HepG2 (cell line): ENCODE measurements around the gene KCTD14. TPM values are rescaled to one million over a fixed set of nuclear protein-coding genes. Genes with fewer than 3 reads are reported as not detected.
A peak's percentile ranks its signal among the peaks of the same experiment; 100 is the strongest.

ENCODE experiments used
- GABPA ChIP-seq, 2 experiments: IDR thresholded peaks; 2 replicates each; pipeline ENCODE4 v1.6.1; 2011 to 2016; ENCODE audit warnings: low read depth in 2 of 2, low read length in 1 of 2, missing biosample characterization in 1 of 2, missing genetic modification characterization in 1 of 2
- MXI1 ChIP-seq: IDR thresholded peaks from 3 replicates; pipeline ENCODE4 v1.6.1; 2012; ENCODE audit warnings: low read depth, low read length, inconsistent platforms, borderline replicate concordance
- PHB2 ChIP-seq: fragments of 450-650 bp; IDR thresholded peaks from 2 replicates; pipeline ENCODE4 v1.6.1; 2018; ENCODE audit not compliant: partially characterized antibody
- RARA ChIP-seq: IDR thresholded peaks from 2 replicates; pipeline ENCODE4 v1.6.1; 2016; ENCODE audit warnings: missing genetic modification reagents, missing compliant biosample characterization
- STAG1 ChIP-seq: sonication (generic); formaldehyde crosslinking; IDR thresholded peaks from 2 replicates; pipeline ENCODE4 v1.4.0; 2020; ENCODE audit warnings: missing genetic modification reagents
- TBL1XR1 ChIP-seq: fragments of 150-350 bp; IDR thresholded peaks from 2 replicates; pipeline ENCODE4 v1.6.1; 2014; ENCODE audit warnings: borderline replicate concordance, low read length; ENCODE audit not compliant: partially characterized antibody
- U2AF2 ChIP-seq: fragments of 200-400 bp; formaldehyde crosslinking; IDR thresholded peaks from 2 replicates; pipeline ENCODE4 v1.6.1; 2017; ENCODE audit warnings: low read depth, mild to moderate bottlenecking, low read length
- ZNF230 ChIP-seq: sonication (generic); formaldehyde crosslinking; IDR thresholded peaks from 2 replicates; pipeline ENCODE4 v1.4.0; 2020; ENCODE audit warnings: mild to moderate bottlenecking, missing genetic modification reagents
- ZNF232 ChIP-seq: sonication (generic); formaldehyde crosslinking; IDR thresholded peaks from 2 replicates; pipeline ENCODE4 v1.4.0; 2020; ENCODE audit warnings: missing genetic modification reagents, borderline replicate concordance
- ZNF572 ChIP-seq: sonication (generic); formaldehyde crosslinking; IDR thresholded peaks from 2 replicates; pipeline ENCODE4 v1.5.1; 2020; ENCODE audit warnings: mild to moderate bottlenecking, missing genetic modification reagents
- ZNF773 ChIP-seq: sonication (generic); formaldehyde crosslinking; IDR thresholded peaks from 2 replicates; pipeline ENCODE4 v1.4.0; 2020; ENCODE audit warnings: missing genetic modification reagents, borderline replicate concordance
- ZNF775 ChIP-seq: sonication (generic); formaldehyde crosslinking; IDR thresholded peaks from 2 replicates; pipeline ENCODE4 v1.4.0; 2020; ENCODE audit warnings: missing genetic modification reagents, mild to moderate bottlenecking, moderate library complexity, borderline replicate concordance
- ZNF891 ChIP-seq: sonication (generic); formaldehyde crosslinking; IDR thresholded peaks from 2 replicates; pipeline ENCODE4 v1.5.0; 2020; ENCODE audit warnings: mild to moderate bottlenecking, missing genetic modification reagents
- polyA plus RNA-seq, 8 experiments: library from polyadenylated mRNA; depleted of rRNA in 3 of 8; stranded (reverse) in 7 of 8; unstranded in 1 of 8; fragments of >200 nt; fragmentation: Illumina TruSeq in 4 of 8; extraction: Trizol in 4 of 8; gene quantifications; 2 replicates each; pipeline versions ENCODE4 v1.2.1 to v1.2.3, GENCODE V29; 2011 to 2016; ENCODE audit warnings: low read depth in 4 of 8, missing spikeins in 1 of 8, mixed read lengths in 1 of 8; ENCODE audit not compliant: insufficient read depth in 1 of 8
- total RNA-seq, 5 experiments: library from RNA; depleted of rRNA; stranded (reverse); fragments of >200 nt; fragmentation: Illumina TruSeq; extraction: Trizol; gene quantifications; 2 replicates each; pipeline ENCODE4 v1.2.3, GENCODE V29; 2016; ENCODE audit warnings: low read depth in 1 of 5
- TF ChIP-seq, protein P1 (sequence below): sonication (generic); formaldehyde crosslinking; IDR thresholded peaks from 2 replicates; pipeline ENCODE4 v1.9.0; 2022; ENCODE audit warnings: low read depth, missing genetic modification reagents
- TF ChIP-seq, protein P2 (sequence below): sonication (generic); formaldehyde crosslinking; IDR thresholded peaks from 2 replicates; pipeline ENCODE4 v1.5.1; 2020; ENCODE audit warnings: mild to moderate bottlenecking, missing genetic modification reagents, moderate library complexity
- TF ChIP-seq, protein P3 (sequence below): sonication (generic); formaldehyde crosslinking; IDR thresholded peaks from 2 replicates; pipeline ENCODE4 v1.8.1; 2022; ENCODE audit warnings: low read depth, mild to moderate bottlenecking, missing genetic modification reagents
- TF ChIP-seq, protein P4 (sequence below): sonication (generic); formaldehyde crosslinking; IDR thresholded peaks from 2 replicates; pipeline ENCODE4 v1.5.1; 2020; ENCODE audit warnings: mild to moderate bottlenecking, missing genetic modification reagents, moderate library complexity

Gene KCTD14
- total and polyA plus RNA-seq, 2 of the 13 experiments (the other 11 are each of a cell fraction or from before 2014, with no cell fraction given), result 10.3 to 15.6 TPM

DNA sequence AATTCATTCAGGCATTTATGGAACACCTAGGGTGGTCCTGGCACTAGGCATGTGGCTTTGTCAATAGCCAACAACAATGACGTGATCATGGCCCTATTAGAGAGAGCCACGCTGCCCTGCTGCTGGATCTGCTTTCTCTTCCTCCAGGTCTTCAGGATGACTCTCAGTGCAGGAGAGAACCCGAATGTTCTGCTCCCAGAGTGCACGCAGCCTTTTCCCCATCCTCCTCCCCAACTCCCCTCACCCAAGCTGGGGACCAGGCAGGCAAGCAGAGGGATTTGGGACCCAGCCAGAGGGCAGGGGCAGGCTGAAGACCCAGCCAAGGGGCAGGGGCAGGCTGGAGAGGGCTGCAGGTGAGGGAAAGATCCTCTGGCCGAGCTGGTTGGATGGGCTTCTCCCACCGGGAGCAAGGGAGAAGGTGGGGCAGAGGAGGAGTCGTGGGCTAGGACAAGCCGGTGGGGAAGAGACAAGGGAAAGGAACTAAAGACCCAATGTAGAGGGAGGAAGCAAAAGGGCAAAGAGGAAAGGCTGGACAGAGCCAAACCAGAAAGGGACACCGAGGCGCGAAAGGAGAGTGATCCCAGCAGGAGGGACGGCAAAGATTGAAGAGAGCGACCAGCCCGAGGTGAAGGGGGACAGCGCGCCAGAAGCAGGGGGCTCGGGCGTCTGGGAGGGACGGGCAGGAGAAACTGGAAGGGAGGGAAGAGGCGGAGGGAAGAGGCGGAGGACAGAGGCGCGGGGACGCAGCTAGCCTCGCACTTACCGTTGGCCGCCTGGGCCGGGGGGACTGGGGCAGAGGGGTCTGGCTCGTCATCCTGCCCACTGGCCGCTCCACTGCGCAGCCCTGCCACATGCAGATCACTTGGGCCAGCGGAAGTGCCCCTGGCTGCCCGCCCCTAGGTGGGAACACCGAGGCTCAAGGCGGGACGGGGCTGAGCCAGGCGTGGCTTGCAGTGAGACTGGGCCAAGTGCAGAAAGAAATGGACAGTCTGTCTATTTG is at the start of gene KCTD14 (continued):
- TF ChIP-seq, protein P1, sequence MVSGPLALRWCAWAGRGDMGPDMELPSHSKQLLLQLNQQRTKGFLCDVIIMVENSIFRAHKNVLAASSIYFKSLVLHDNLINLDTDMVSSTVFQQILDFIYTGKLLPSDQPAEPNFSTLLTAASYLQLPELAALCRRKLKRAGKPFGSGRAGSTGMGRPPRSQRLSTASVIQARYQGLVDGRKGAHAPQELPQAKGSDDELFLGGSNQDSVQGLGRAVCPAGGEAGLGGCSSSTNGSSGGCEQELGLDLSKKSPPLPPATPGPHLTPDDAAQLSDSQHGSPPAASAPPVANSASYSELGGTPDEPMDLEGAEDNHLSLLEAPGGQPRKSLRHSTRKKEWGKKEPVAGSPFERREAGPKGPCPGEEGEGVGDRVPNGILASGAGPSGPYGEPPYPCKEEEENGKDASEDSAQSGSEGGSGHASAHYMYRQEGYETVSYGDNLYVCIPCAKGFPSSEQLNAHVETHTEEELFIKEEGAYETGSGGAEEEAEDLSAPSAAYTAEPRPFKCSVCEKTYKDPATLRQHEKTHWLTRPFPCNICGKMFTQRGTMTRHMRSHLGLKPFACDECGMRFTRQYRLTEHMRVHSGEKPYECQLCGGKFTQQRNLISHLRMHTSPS (CRISPR knock-in tag), result peak; percentile 85
- TF ChIP-seq GABPA (IDR thresholded peaks at IDR 0.05; ENCODE audit: low read depth, low read length), result peak; percentile 47; the same call in 1 of the 2 replicates
- peak; percentile 77 for TF ChIP-seq GABPA (CRISPR knock-in tag; IDR thresholded peaks at IDR 0.05; ENCODE audit: low read depth)
- TF ChIP-seq RARA, result peak; percentile 27; the same call in 1 of the 2 replicates
- no peak for TF ChIP-seq PHB2
- no peak for TF ChIP-seq ZNF775 (CRISPR knock-in tag)
- TF ChIP-seq, protein P2, sequence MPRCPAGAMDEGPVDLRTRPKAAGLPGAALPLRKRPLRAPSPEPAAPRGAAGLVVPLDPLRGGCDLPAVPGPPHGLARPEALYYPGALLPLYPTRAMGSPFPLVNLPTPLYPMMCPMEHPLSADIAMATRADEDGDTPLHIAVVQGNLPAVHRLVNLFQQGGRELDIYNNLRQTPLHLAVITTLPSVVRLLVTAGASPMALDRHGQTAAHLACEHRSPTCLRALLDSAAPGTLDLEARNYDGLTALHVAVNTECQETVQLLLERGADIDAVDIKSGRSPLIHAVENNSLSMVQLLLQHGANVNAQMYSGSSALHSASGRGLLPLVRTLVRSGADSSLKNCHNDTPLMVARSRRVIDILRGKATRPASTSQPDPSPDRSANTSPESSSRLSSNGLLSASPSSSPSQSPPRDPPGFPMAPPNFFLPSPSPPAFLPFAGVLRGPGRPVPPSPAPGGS (CRISPR knock-in tag), result peak; percentile 64
- TF ChIP-seq, protein P3, sequence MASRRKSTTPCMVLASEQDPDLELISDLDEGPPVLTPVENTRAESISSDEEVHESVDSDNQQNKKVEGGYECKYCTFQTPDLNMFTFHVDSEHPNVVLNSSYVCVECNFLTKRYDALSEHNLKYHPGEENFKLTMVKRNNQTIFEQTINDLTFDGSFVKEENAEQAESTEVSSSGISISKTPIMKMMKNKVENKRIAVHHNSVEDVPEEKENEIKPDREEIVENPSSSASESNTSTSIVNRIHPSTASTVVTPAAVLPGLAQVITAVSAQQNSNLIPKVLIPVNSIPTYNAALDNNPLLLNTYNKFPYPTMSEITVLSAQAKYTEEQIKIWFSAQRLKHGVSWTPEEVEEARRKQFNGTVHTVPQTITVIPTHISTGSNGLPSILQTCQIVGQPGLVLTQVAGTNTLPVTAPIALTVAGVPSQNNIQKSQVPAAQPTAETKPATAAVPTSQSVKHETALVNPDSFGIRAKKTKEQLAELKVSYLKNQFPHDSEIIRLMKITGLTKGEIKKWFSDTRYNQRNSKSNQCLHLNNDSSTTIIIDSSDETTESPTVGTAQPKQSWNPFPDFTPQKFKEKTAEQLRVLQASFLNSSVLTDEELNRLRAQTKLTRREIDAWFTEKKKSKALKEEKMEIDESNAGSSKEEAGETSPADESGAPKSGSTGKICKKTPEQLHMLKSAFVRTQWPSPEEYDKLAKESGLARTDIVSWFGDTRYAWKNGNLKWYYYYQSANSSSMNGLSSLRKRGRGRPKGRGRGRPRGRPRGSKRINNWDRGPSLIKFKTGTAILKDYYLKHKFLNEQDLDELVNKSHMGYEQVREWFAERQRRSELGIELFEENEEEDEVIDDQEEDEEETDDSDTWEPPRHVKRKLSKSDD (CRISPR knock-in tag), result peak; percentile 61; the same call in 1 of the 2 replicates
- no peak for TF ChIP-seq TBL1XR1
- TF ChIP-seq ZNF230, result peak; percentile 88
- peak; percentile 69; the same call in 1 of the 2 replicates for TF ChIP-seq ZNF891 (CRISPR knock-in tag)
- no peak for TF ChIP-seq U2AF2
- TF ChIP-seq ZNF572 (CRISPR knock-in tag), result no peak
- no peak; the same call in 1 of the 2 replicates for TF ChIP-seq ZNF232 (CRISPR knock-in tag)
- TF ChIP-seq, protein P4, sequence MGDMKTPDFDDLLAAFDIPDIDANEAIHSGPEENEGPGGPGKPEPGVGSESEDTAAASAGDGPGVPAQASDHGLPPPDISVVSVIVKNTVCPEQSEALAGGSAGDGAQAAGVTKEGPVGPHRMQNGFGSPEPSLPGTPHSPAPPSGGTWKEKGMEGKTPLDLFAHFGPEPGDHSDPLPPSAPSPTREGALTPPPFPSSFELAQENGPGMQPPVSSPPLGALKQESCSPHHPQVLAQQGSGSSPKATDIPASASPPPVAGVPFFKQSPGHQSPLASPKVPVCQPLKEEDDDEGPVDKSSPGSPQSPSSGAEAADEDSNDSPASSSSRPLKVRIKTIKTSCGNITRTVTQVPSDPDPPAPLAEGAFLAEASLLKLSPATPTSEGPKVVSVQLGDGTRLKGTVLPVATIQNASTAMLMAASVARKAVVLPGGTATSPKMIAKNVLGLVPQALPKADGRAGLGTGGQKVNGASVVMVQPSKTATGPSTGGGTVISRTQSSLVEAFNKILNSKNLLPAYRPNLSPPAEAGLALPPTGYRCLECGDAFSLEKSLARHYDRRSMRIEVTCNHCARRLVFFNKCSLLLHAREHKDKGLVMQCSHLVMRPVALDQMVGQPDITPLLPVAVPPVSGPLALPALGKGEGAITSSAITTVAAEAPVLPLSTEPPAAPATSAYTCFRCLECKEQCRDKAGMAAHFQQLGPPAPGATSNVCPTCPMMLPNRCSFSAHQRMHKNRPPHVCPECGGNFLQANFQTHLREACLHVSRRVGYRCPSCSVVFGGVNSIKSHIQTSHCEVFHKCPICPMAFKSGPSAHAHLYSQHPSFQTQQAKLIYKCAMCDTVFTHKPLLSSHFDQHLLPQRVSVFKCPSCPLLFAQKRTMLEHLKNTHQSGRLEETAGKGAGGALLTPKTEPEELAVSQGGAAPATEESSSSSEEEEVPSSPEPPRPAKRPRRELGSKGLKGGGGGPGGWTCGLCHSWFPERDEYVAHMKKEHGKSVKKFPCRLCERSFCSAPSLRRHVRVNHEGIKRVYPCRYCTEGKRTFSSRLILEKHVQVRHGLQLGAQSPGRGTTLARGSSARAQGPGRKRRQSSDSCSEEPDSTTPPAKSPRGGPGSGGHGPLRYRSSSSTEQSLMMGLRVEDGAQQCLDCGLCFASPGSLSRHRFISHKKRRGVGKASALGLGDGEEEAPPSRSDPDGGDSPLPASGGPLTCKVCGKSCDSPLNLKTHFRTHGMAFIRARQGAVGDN, result peak; percentile 99
- TF ChIP-seq MXI1, result no peak
- 0 out of 2 replicates have a peak, but pooled peaks have one; percentile 6 for TF ChIP-seq STAG1 (CRISPR knock-in tag)
- no peak for TF ChIP-seq ZNF773
